Transverse colon (tissue), 4 donors: ENCODE measurements around the gene NTRK2.

ENCODE experiments used
- CTCF ChIP-seq, 5 experiments: fragments of 200-600 bp in 3 of 5; fragments of 450-650 bp in 2 of 5; sonication (generic) in 3 of 5; IDR thresholded peaks; 1 replicate in 2 of 5; 2 replicates in 3 of 5; pipeline ENCODE4 v1.5.1; 2016 to 2017; ENCODE audit warnings: antibody characterized with exemption in 5 of 5, inconsistent platforms in 3 of 5, mild to moderate bottlenecking in 2 of 5, moderate library complexity in 1 of 5
- EP300 ChIP-seq: sonication (generic); formaldehyde crosslinking; IDR thresholded peaks from one replicate; pipeline ENCODE4 v1.6.1; 2017; ENCODE audit warnings: antibody characterized with exemption, low read depth
- POLR2A ChIP-seq: fragments of 450-650 bp; IDR thresholded peaks from one replicate; pipeline ENCODE4 v1.6.1; 2016; ENCODE audit warnings: antibody characterized with exemption, mild to moderate bottlenecking, moderate library complexity
- POLR2AphosphoS5 ChIP-seq, 3 donors: sonication (generic); formaldehyde crosslinking; IDR thresholded peaks; one replicate each; pipeline ENCODE4 v1.6.1; 2016; ENCODE audit warnings: antibody characterized with exemption in 3 of 3

- TF ChIP-seq CTCF (IDR thresholded peaks at IDR 0.05) (no peak), POLR2A (no peak), POLR2AphosphoS5 (IDR thresholded peaks at IDR 0.05) (no peak), EP300 (no peak)
Observed at GRCh38 chr9:84862308-84862707, 192.8 kb downstream of the NTRK2 start.
